ENCODE measurements around the gene FIGNL1.

Gene FIGNL1

DNA sequence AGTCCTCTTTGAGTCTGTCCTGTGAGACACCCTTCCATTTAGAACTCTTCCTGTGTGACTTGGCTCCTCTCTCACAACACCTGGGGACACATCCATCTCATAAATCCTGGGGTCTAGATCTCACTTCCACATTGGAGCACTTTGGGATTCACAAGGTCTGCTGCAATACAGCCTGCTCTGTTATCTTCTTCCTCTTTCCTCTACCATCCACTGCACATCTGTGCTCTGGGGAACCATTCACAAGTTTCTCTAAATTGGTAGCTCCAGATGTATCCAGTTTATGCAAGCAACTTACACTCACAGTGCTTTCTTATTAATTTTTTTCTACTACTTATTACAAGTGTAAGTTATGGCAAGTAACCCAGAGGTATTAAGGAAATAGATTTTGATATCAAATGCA is 5.5 kb upstream of the FIGNL1 start:
- in situ Hi-C loops (cut with MboI; ENCODE audit: low pct_unique_long_range_greater_than_20kb, low sequenced_read_pairs, unreplicated experiment), result loop anchor here (25.0 kb wide), 2 partner anchors 232 to 707 kb away; no protein-coding TSS in a partner anchor
- DNase-seq (ENCODE audit: low spot score), result no peak
- TF ChIP-seq, protein P1, sequence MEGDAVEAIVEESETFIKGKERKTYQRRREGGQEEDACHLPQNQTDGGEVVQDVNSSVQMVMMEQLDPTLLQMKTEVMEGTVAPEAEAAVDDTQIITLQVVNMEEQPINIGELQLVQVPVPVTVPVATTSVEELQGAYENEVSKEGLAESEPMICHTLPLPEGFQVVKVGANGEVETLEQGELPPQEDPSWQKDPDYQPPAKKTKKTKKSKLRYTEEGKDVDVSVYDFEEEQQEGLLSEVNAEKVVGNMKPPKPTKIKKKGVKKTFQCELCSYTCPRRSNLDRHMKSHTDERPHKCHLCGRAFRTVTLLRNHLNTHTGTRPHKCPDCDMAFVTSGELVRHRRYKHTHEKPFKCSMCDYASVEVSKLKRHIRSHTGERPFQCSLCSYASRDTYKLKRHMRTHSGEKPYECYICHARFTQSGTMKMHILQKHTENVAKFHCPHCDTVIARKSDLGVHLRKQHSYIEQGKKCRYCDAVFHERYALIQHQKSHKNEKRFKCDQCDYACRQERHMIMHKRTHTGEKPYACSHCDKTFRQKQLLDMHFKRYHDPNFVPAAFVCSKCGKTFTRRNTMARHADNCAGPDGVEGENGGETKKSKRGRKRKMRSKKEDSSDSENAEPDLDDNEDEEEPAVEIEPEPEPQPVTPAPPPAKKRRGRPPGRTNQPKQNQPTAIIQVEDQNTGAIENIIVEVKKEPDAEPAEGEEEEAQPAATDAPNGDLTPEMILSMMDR (IDR thresholded peaks at IDR 0.05; ENCODE audit: extremely low read depth, insufficient read depth, missing control alignments), result no peak

- in situ Hi-C loops (cut with MboI; ENCODE audit: low pct_unique_long_range_greater_than_20kb, low sequenced_read_pairs, unreplicated experiment), result loop anchor here (25.0 kb wide), 2 partner anchors 232 to 707 kb away; no protein-coding TSS in a partner anchor
- DNase-seq (ENCODE audit: low spot score), result no peak
Observed at GRCh38 chr7:50454968-50455367, 4.8 kb upstream of the FIGNL1 start.

GRCh38 chr7:50450590-50451032 is 461 bp upstream of the FIGNL1 start:
- in situ Hi-C loops (cut with MboI; ENCODE audit: low pct_unique_long_range_greater_than_20kb, low sequenced_read_pairs, unreplicated experiment), result loop anchor here (25.0 kb wide), 2 partner anchors 237 to 712 kb away; no protein-coding TSS in a partner anchor
- DNase-seq (ENCODE audit: low spot score), result no peak

More at GRCh38 chr7:50454968-50455367, 4.8 kb upstream of the FIGNL1 start:
- TF ChIP-seq, protein P1 (IDR thresholded peaks at IDR 0.05; ENCODE audit: extremely low read depth, insufficient read depth, missing control alignments), result no peak

GRCh38 chr7:50449501-50449880 is 659 bp downstream of the FIGNL1 start:
- DNase-seq (ENCODE audit: low spot score), result no peak
- in situ Hi-C loops (cut with MboI; ENCODE audit: low pct_unique_long_range_greater_than_20kb, low sequenced_read_pairs, unreplicated experiment), result no loop called here
- TF ChIP-seq, protein P1 (IDR thresholded peaks at IDR 0.05; ENCODE audit: extremely low read depth, insufficient read depth, missing control alignments), result no peak

More at GRCh38 chr7:50450590-50451032, 461 bp upstream of the FIGNL1 start:
- TF ChIP-seq, protein P1 (IDR thresholded peaks at IDR 0.05; ENCODE audit: extremely low read depth, insufficient read depth, missing control alignments), result no peak

GRCh38 chr7:50448823-50449222 is 1.3 kb downstream of the FIGNL1 start:
- TF ChIP-seq, protein P1 (IDR thresholded peaks at IDR 0.05; ENCODE audit: extremely low read depth, insufficient read depth, missing control alignments), result no peak
- DNase-seq (ENCODE audit: low spot score), result peak; percentile 64
- in situ Hi-C loops (cut with MboI; ENCODE audit: low pct_unique_long_range_greater_than_20kb, low sequenced_read_pairs, unreplicated experiment), result no loop called here

- TF ChIP-seq, protein P1 (IDR thresholded peaks at IDR 0.05; ENCODE audit: extremely low read depth, insufficient read depth, missing control alignments), result no peak
- no peak for DNase-seq (ENCODE audit: low spot score)
- in situ Hi-C loops (cut with MboI; ENCODE audit: low pct_unique_long_range_greater_than_20kb, low sequenced_read_pairs, unreplicated experiment), result no loop called here
Observed at GRCh38 chr7:50446542-50446960, 3.6 kb downstream of the FIGNL1 start.
